ENCODE results near the gene DNAH6. TPM values are rescaled to one million over a fixed set of nuclear protein-coding genes. Genes with fewer than 3 reads are reported as not detected.

DNAH6 gene
- total RNA-seq, 2 experiments from 2014 or later = 0.45 to 0.50 TPM

GRCh38 chr2:84808279-84808678, 292.0 kb downstream of the DNAH6 start:
- Mint-ChIP-seq H3K4me3 (no peak overlapping the region), H3K4me1 (no peaks in the 10 kb centered on the region), H3K27me3 (peaks cover 1% of the 10 kb centered on the region), H3K9me3 (no peaks in the 10 kb centered on the region), H3K36me3 (ENCODE audit: low read depth) (no peaks in the 10 kb centered on the region), H3K27ac (no peak overlapping the region)
- CTCF ChIA-PET = no interaction called here
- DNase-seq = no peak
- POLR2A ChIA-PET = no interaction called here

GRCh38 chr2:84811839-84812431, 295.6 kb downstream of the DNAH6 start:
- CTCF ChIA-PET = no interaction called here
- H3K27me3 Mint-ChIP-seq = peaks cover 1% of the 10 kb centered on the region
- H3K9me3 Mint-ChIP-seq = peaks cover 2% of the 10 kb centered on the region
- peaks cover 9% of the 10 kb centered on the region for H3K4me1 Mint-ChIP-seq
- H3K4me3 Mint-ChIP-seq = no peak overlapping the region
- peaks cover 6% of the 10 kb centered on the region for H3K36me3 Mint-ChIP-seq (ENCODE audit: low read depth)
- no peak overlapping the region for H3K27ac Mint-ChIP-seq
- DNase-seq = no peak
- POLR2A ChIA-PET = no interaction called here

DNA sequence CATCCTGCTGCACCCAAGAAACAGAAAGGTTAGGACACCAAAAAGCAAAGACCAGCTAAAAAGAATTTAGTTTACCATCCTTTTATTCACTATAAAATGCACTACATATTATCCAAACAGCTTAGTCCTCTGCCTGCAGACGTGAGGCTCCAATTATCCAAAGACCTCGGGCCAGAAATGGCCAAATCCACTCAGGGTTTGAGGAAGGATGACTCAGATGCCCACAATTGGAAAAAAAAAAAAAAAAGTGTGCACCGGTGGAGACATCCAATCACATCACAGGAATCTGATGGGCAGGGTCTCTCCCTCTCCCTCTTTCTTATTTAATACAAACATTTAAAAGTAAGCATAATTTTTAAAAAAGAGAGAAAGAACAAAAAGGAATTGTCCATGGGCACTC, 298.8 kb downstream of the DNAH6 start:
- Mint-ChIP-seq H3K9me3 (peaks cover 2% of the 10 kb centered on the region), H3K4me3 (no peak overlapping the region), H3K36me3 (ENCODE audit: low read depth) (peaks cover 9% of the 10 kb centered on the region), H3K4me1 (peaks cover 23% of the 10 kb centered on the region), H3K27ac (no peak overlapping the region), H3K27me3 (peaks cover 1% of the 10 kb centered on the region)
- POLR2A ChIA-PET = interaction anchor here (1.5 kb wide), 1 partner anchor 31 kb away, joined by 3 read pairs; no protein-coding TSS in a partner anchor
- DNase-seq = no peak
- CTCF ChIA-PET = interaction anchor here (1.8 kb wide), 1 partner anchor 11 kb away, joined by 4 read pairs; no protein-coding TSS in a partner anchor

DNA sequence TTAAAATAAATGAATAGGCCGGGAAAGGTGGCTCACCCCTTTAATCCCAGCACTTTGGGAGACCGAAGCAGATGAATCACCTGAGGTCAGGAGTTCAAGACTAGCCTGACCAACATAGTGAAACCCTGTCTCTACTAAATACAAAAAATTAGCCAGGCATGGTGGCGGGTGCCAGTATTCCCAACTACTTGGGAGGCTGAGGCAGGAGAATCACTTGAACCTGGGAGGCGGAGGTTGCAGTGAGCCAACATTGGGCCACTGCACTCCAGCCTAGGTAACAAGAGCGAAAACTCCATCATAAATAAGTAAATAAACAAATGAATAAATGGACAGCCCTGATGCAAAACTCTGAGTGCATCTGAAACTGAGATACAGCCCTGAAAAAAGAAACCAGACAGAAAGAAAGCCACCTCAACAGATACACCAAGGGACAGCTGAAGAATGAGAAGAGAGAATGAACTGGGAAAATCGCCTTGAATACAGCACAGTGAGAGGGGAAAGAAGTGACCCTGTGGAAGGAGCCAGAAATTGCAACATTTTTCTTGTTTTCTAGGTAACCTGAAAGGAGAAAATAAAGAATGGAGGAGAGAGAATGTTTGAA, 300.2 kb downstream of the DNAH6 start:
- Mint-ChIP-seq H3K36me3 (ENCODE audit: low read depth) (peaks cover 9% of the 10 kb centered on the region), H3K27me3 (no peaks in the 10 kb centered on the region), H3K27ac (no peak overlapping the region), H3K4me3 (no peak overlapping the region), H3K4me1 (peaks cover 23% of the 10 kb centered on the region), H3K9me3 (peaks cover 2% of the 10 kb centered on the region)
- DNase-seq = no peak
- ChIA-PET CTCF (no interaction called here), POLR2A (no interaction called here)

DNA sequence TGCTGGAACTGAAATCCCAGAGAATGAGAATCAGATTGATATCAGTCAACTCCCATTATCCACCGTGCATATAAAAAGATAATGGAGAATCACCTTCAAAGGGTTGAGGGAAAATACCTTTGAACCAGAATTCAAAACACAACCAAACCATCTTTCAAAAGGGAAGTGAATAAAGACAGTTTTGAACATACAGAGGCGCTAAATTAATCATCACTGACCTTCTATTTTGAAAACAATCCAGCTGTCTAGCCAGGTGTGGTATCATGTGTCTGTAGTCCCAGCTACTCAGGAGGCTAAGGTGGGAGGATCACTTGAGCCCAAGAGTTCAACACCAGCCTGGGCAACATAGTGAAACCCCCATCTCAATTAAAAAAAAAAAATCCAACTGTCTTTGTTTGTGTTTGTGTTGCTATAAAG, 300.9 kb downstream of the DNAH6 start:
- ChIA-PET CTCF (interaction anchor here (1.0 kb wide), 1 partner anchor 320 kb away, joined by 3 read pairs; no protein-coding TSS in a partner anchor), POLR2A (interaction anchor here (1.2 kb wide), 1 partner anchor 11 kb away, joined by 3 read pairs; no protein-coding TSS in a partner anchor)
- Mint-ChIP-seq H3K4me3 (no peak overlapping the region), H3K36me3 (ENCODE audit: low read depth) (peaks cover 12% of the 10 kb centered on the region), H3K27ac (no peak overlapping the region), H3K9me3 (peaks cover 2% of the 10 kb centered on the region), H3K27me3 (no peaks in the 10 kb centered on the region), H3K4me1 (peaks cover 23% of the 10 kb centered on the region)
- no peak for DNase-seq

DNA sequence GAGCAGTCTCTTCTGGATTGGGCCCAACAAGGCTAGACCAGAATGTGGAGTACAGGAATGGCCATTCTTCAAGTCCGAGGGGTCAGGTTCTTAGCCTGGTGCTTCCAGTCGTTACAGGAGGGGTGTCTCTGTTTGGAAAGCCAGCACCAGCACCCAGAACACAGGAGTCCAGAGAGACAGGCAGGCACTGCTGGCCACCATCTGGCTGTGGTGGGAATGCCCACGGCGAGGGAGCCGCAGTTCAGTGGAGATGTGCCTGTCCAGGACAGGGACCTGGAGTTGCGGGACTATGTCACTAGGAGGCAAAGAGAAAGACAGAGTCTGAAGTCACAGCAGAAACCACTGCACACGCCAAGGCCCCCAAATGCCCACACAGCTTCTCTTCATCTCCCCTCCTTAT, 305.5 kb downstream of the DNAH6 start:
- Mint-ChIP-seq H3K9me3 (no peaks in the 10 kb centered on the region), H3K27ac (no peak overlapping the region), H3K4me1 (peaks cover 18% of the 10 kb centered on the region), H3K27me3 (no peaks in the 10 kb centered on the region), H3K36me3 (ENCODE audit: low read depth) (peaks cover 17% of the 10 kb centered on the region), H3K4me3 (no peak overlapping the region)
- ChIA-PET POLR2A (interaction anchor here (1.1 kb wide), 1 partner anchor 24 kb away, joined by 4 read pairs; no protein-coding TSS in a partner anchor), CTCF (interaction anchor here (0.6 kb wide), 1 partner anchor 477 kb away, joined by 3 read pairs; no protein-coding TSS in a partner anchor)
- no peak for DNase-seq

DNA sequence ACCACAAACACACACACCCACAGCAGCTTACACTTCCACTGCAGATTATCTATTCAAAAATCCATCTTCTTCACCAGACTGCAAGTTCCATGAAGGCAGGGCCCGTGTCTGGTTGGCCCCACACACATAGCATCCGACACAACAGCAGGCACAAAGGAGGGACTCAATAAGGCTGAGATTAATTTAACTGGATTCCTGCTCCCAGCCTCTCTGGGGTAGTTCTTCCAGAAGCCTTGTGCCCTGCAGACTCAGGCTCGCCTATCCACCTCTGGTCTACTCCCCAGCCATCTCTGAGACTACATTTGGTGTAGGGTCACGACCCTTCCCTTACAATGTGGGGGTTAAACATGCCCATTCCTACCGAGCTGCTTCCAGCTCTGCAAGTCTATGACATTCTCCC, 306.9 kb downstream of the DNAH6 start:
- Mint-ChIP-seq H3K4me1 (peaks cover 11% of the 10 kb centered on the region), H3K27me3 (no peaks in the 10 kb centered on the region), H3K4me3 (no peak overlapping the region), H3K9me3 (no peaks in the 10 kb centered on the region), H3K27ac (no peak overlapping the region), H3K36me3 (ENCODE audit: low read depth) (peaks cover 20% of the 10 kb centered on the region)
- ChIA-PET CTCF (no interaction called here), POLR2A (interaction anchor here (1.1 kb wide), 1 partner anchor 23 kb away, joined by 4 read pairs; no protein-coding TSS in a partner anchor)
- no peak for DNase-seq

GRCh38 chr2:84823788-84824187, 307.5 kb downstream of the DNAH6 start:
- Mint-ChIP-seq H3K36me3 (ENCODE audit: low read depth) (peaks cover 25% of the 10 kb centered on the region), H3K4me3 (no peak overlapping the region), H3K27ac (no peak overlapping the region), H3K27me3 (no peaks in the 10 kb centered on the region), H3K9me3 (no peaks in the 10 kb centered on the region), H3K4me1 (peaks cover 14% of the 10 kb centered on the region)
- no peak for DNase-seq
- ChIA-PET POLR2A (no interaction called here), CTCF (no interaction called here)

- Mint-ChIP-seq H3K27me3 (no peaks in the 10 kb centered on the region), H3K27ac (no peak overlapping the region), H3K4me3 (no peak overlapping the region), H3K9me3 (no peaks in the 10 kb centered on the region), H3K36me3 (ENCODE audit: low read depth) (peaks cover 19% of the 10 kb centered on the region), H3K4me1 (peaks cover 35% of the 10 kb centered on the region)
- DNase-seq = no peak
- ChIA-PET CTCF (interaction anchor here (0.9 to 1.7 kb wide), 2 partner anchors 21 to 37 kb away, joined by 3 to 4 read pairs; no protein-coding TSS in a partner anchor), POLR2A (interaction anchor here (1.2 to 3.6 kb wide), 2 partner anchors 10 to 11 kb away, joined by 3 to 13 read pairs; no protein-coding TSS in a partner anchor)
Measured at GRCh38 chr2:84827978-84828575, 311.8 kb downstream of the DNAH6 start.

- no peak overlapping the region for H3K27ac Mint-ChIP-seq
- peaks cover 25% of the 10 kb centered on the region for H3K36me3 Mint-ChIP-seq (ENCODE audit: low read depth)
- H3K4me1 Mint-ChIP-seq = peaks cover 46% of the 10 kb centered on the region
- ChIA-PET POLR2A (no interaction called here), CTCF (interaction anchor here (0.6 kb wide), 1 partner anchor 35 kb away, joined by 3 read pairs; no protein-coding TSS in a partner anchor)
- no peaks in the 10 kb centered on the region for H3K27me3 Mint-ChIP-seq
- H3K9me3 Mint-ChIP-seq = no peaks in the 10 kb centered on the region
- H3K4me3 Mint-ChIP-seq = no peak overlapping the region
- DNase-seq = no peak
Measured at GRCh38 chr2:84829693-84830092, 313.4 kb downstream of the DNAH6 start.

DNA sequence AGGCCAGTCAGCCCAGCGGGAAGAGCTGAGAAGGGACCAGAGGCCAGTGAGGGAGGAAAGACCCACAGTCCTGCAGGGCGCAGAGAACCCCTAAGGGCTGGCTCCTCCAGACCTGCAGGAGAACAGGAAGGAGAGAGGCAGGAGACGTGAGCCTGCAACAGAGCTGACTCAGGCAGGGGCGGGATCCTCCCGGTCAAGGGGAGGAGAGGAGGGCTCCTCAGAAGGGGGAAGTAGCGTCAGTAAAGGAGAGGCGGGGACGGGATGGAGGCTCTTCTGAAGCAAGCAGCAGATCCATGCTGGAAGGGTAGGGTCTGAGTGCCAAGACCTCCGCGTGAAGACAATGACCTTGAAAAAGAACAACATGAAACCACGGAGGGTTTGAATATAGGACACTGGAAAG, 313.8 kb downstream of the DNAH6 start:
- Mint-ChIP-seq H3K4me3 (no peak overlapping the region), H3K27ac (no peak overlapping the region), H3K27me3 (no peaks in the 10 kb centered on the region), H3K9me3 (no peaks in the 10 kb centered on the region), H3K4me1 (peaks cover 46% of the 10 kb centered on the region), H3K36me3 (ENCODE audit: low read depth) (peaks cover 28% of the 10 kb centered on the region)
- CTCF ChIA-PET = no interaction called here
- POLR2A ChIA-PET = no interaction called here
- DNase-seq = no peak

DNA sequence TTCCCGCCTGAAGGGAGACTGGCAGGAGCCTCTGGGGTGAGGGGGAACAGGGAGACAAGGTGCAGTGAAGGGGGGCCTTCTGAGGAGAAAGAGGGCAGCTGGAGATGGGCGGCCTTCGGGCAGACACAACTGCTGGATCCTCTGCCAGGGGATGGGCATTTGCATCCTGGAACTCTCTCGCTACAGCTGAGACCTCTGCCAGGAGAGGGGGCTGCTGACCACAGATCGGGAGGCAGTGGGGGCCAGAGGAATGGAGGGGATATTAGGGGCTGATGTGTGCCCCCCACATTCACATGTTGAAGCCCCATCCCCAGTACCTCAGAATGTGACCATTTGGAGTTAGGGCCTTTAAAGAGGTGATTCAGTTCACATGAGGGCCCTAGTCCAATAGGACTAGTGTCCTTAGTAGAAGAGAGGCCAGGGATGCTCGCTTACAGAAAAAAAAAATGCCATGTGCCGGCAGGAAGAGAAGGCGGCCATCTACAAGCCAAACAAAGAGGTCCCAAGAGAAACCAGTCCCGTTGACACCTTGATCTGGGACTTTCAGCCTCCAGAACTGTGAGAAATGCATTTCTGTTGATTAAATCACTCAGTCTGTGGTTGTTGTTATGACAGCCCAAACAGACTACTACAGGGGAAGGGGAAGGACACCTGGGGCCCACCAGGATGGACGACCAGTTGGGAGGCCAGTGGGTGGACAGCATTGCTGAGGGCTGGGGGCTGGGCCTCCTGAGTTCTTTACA, 314.6 kb downstream of the DNAH6 start:
- Mint-ChIP-seq H3K4me3 (no peak overlapping the region), H3K4me1 (peaks cover 46% of the 10 kb centered on the region), H3K36me3 (ENCODE audit: low read depth) (peaks cover 31% of the 10 kb centered on the region), H3K27me3 (no peaks in the 10 kb centered on the region), H3K9me3 (peaks cover 4% of the 10 kb centered on the region), H3K27ac (no peak overlapping the region)
- ChIA-PET CTCF (no interaction called here), POLR2A (no interaction called here)
- DNase-seq = no peak

All from activated CD4-positive, alpha-beta memory T cell treated with anti-CD3 and anti-CD28 coated beads, Interleukin-2, amount 10 ng/mL, durations not matched to agents 7 days and 5 days (primary cell).